Retinal pigment epithelial cell (primary cell): ENCODE measurements around the gene SPRR1A.

Source experiments
- DNase-seq: peaks from one replicate; pipeline ENCODE4 v3.0.0-alpha.2; 2010; ENCODE audit warnings: low read depth
- H3K4me3 ChIP-seq: 2 replicates; pipeline ENCODE4 v1.5.1; 2011; ENCODE audit warnings: mild to moderate bottlenecking, low read length, control low read depth, moderate library complexity
- CTCF ChIP-seq: conservative IDR thresholded peaks from 2 replicates; pipeline ENCODE4 v1.5.1; 2011; ENCODE audit warnings: low read depth, low read length, control low read depth, inconsistent platforms

SPRR1A gene

GRCh38 chr1:152983234-152983633 is 647 bp upstream of the SPRR1A start:
- DNase-seq: no peak
- no peak overlapping the region for H3K4me3 ChIP-seq
- TF ChIP-seq CTCF: no peak

GRCh38 chr1:152986578-152986977 is 2.7 kb downstream of the SPRR1A start:
- no peak for DNase-seq
- H3K4me3 ChIP-seq: no peak overlapping the region
- no peak for TF ChIP-seq CTCF

- no peak for TF ChIP-seq CTCF
- DNase-seq: no peak
Measured at GRCh38 chr1:152993186-152993585, 9.3 kb downstream of the SPRR1A start.

GRCh38 chr1:152995842-152996241 is 12.0 kb downstream of the SPRR1A start:
- H3K4me3 ChIP-seq: no peak overlapping the region
- DNase-seq: no peak

More at GRCh38 chr1:152993186-152993585, 9.3 kb downstream of the SPRR1A start:
- H3K4me3 ChIP-seq: no peak overlapping the region

GRCh38 chr1:152996633-152997400 is 12.9 kb downstream of the SPRR1A start:
- no peak overlapping the region for H3K4me3 ChIP-seq
- DNase-seq: no peak
- TF ChIP-seq CTCF: no peak

More at GRCh38 chr1:152995842-152996241, 12.0 kb downstream of the SPRR1A start:
- no peak for TF ChIP-seq CTCF

GRCh38 chr1:152997901-152998300 is 14.0 kb downstream of the SPRR1A start:
- H3K4me3 ChIP-seq: no peak overlapping the region
- no peak for DNase-seq
- no peak for TF ChIP-seq CTCF

- no peak overlapping the region for H3K4me3 ChIP-seq
- no peak for TF ChIP-seq CTCF
- no peak for DNase-seq
Measured at GRCh38 chr1:152998476-152998875, 14.6 kb downstream of the SPRR1A start.
